Placental epithelial cell (primary cell): ENCODE results near the gene TM4SF20. TPM values are rescaled to one million over a fixed set of nuclear protein-coding genes. Genes with fewer than 3 reads are reported as not detected.

ENCODE experiments used
- total RNA-seq: library from RNA; depleted of rRNA; stranded (reverse); fragments of >200 nt; gene quantifications from 2 replicates; pipeline ENCODE4 v1.2.3, GENCODE V29; 2012

TM4SF20 gene
- total RNA-seq = not detected in 2 replicates

DNA sequence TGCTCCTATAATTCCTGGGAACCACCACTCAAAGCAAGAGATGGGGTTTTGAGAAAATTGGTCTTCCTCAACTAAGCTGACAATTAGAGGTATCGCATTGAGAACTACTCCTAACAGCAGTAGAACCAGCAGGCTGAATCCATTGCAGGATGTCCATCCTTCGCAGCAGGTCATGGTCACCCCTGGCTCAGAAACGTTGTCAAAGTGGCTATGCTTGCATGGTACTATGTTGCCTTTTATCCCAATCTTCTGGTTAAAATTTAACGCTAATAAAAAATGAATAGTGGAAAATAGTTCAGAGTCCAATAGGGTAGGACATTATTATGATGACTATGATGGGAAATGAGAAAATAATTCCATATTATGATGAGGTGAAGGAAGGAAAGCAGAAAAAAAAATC is at the start of gene TM4SF20:
TM4SF20 (minus strand) TSS at position 212 of the 400 bp plus-strand sequence; CDS start at position 174, 38 bp downstream.

GRCh38 chr2:227387583-227387982 is 8.5 kb upstream of the TM4SF20 start, which contains the start of gene SCYGR1:
Gene SCYGR1, minus strand, starts transcription at chr2:227387949. Its CDS starts 0 bp downstream, at chr2:227387949.

DNA sequence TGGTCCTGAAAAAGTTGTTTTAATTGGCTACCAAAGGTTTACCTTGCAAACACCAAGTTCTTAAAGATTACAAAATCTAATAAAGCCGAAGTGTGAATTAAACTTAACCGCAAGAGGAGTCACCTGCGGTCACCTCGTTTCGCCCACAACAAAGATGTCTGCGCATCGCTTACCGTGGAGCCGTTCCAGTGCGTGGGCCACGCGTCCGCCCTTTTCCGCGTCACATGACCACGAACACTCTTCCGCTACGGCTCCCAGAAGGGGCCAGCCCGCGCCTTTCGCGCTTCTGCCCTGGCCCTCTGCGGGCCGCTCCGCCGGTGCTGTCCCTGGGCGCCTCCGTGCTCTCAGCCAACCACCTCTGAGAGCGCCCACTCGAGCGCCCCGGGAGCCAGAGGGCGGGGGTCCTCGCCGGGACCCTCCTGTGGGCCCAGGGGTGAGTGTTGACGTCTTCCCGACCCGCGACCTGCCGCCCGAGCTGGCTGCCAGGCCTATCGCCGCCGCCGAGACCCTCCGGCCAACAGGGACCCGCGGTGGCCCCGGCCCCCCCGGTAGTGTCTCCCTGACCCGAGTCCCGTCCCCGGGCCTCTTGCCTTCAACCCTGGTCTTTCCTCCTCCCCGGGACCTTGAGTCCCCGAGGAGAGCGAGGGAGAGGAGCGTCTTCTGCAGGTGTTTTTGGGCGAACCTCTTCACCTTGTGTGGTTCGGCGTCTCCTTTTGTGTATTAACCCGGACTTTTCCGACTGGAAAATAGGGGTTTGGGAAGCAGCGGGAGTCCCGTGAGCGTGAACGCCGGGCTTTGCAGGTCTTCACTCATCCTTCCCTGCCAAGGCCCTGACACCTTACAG is 53.9 kb downstream of the TM4SF20 start, which contains the start of gene MFF:
MFF (plus strand) TSS at position 257 of the 844 bp plus-strand sequence. CDS start 5,415 bp downstream, outside the sequence.

Other genes with a start within 250 kb of the TM4SF20 start
- 4.7 and 5.3 TPM in 2 replicates for gene COL4A4, start 215.1 kb downstream of the TM4SF20 start, total RNA-seq
- 0.39 and 0.43 TPM in 2 replicates for gene COL4A3, start 214.7 kb downstream of the TM4SF20 start, total RNA-seq
- 45.1 and 46.3 TPM in 2 replicates for gene MFF, start 54.1 kb downstream of the TM4SF20 start, total RNA-seq
- not detected in 2 replicates for gene SCYGR1, start 8.6 kb upstream of the TM4SF20 start, total RNA-seq
- gene AGFG1, start 92.8 kb upstream of the TM4SF20 start, total RNA-seq = 25.1 and 94.8 TPM in 2 replicates
- not detected in 2 replicates for gene SCYGR2, start 219.6 kb upstream of the TM4SF20 start, total RNA-seq
- not detected in 2 replicates for gene SCYGR3, start 235.5 kb upstream of the TM4SF20 start, total RNA-seq
- not detected in 2 replicates for gene SCYGR4, start 238.2 kb upstream of the TM4SF20 start, total RNA-seq